Adrenal gland (tissue), 5 donors: ENCODE measurements around the gene CFAP73.

ENCODE experiments used
- CTCF ChIP-seq, 6 experiments: fragments of 450-650 bp in 4 of 6; fragments of 200-600 bp in 2 of 6; sonication (generic) in 1 of 6; IDR thresholded peaks; 1 replicate in 5 of 6; 2 replicates in 1 of 6; pipeline versions ENCODE4 v1.5.1 to v1.8.0; 2016 to 2021; ENCODE audit warnings: antibody characterized with exemption in 6 of 6, mild to moderate bottlenecking in 2 of 6, moderate library complexity in 1 of 6
- POLR2A ChIP-seq, 2 donors: fragments of 450-650 bp; IDR thresholded peaks; one replicate each; pipeline ENCODE4 v1.6.1; 2017; ENCODE audit warnings: antibody characterized with exemption in 2 of 2, mild to moderate bottlenecking in 2 of 2, moderate library complexity in 1 of 2
- donor health status: DM: no; HTN: no; CAD: no.

GRCh38 chr12:113129664-113130456 lies 19.7 kb upstream of the CFAP73 start:
- TF ChIP-seq CTCF (IDR thresholded peaks at IDR 0.05) (no peak), POLR2A (IDR thresholded peaks at IDR 0.05) (no peak)
